ENCODE results near the gene TBC1D5. TPM values are rescaled to one million over a fixed set of nuclear protein-coding genes. Genes with fewer than 3 reads are reported as not detected.
"Not testable (repeated sequence)": the region's sequence is repeated elsewhere in the genome, so short reads cannot be mapped to it uniquely, and the experiment has no call there.

TBC1D5 gene
- total RNA-seq, 1 experiment from 2014 or later, result 181 TPM

DNA sequence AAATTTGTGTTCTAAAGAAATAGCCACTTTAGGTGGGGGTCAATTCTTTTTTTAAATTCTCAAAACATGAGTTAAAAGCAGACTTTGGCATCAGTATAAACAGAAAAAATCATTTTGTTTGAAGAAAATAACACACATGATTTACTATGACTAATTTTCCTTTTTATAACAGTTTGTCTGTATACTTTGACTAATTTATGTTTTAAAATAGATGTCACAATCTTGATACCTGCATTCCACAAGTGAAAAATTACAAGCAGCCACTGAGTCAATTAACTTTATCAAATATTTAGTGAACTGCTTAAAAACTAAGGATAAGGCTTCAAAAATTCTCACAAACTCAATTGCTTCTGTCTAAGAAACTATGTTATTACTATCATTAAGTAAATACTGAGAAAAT lies 235.0 kb downstream of the TBC1D5 start:
- H4K20me1 ChIP-seq (ENCODE audit: insufficient read depth, low read depth, low read length), result no peaks in the 10 kb centered on the region
- H3K27ac ChIP-seq (ENCODE audit: low read length), result no peak overlapping the region
- H2AFZ ChIP-seq (ENCODE audit: low read length), result no peak overlapping the region
- H3K9ac ChIP-seq (ENCODE audit: low read length), result no peak overlapping the region
- H3K36me3 ChIP-seq (ENCODE audit: insufficient read depth, low read length), result no peaks in the 10 kb centered on the region; the same call in 1 of the 2 replicates
- no peak for DNase-seq
- H3K27me3 ChIP-seq (ENCODE audit: low read length), result no peaks in the 10 kb centered on the region
- H3K79me2 ChIP-seq (ENCODE audit: low read length), result peaks cover 46% of the 10 kb centered on the region
- H3K4me2 ChIP-seq (ENCODE audit: low read depth, low read length, poor library complexity, severe bottlenecking), result no peak overlapping the region
- H3K9me2 ChIP-seq (replicated peaks; ENCODE audit: insufficient read depth, low read length), result no peaks in the 10 kb centered on the region
- no peaks in the 10 kb centered on the region for H3K9me3 ChIP-seq (ENCODE audit: low read length)
- H3K4me1 ChIP-seq (ENCODE audit: low read length), result peaks cover 31% of the 10 kb centered on the region
- H3K4me3 ChIP-seq (ENCODE audit: low read length), result no peak overlapping the region

DNA sequence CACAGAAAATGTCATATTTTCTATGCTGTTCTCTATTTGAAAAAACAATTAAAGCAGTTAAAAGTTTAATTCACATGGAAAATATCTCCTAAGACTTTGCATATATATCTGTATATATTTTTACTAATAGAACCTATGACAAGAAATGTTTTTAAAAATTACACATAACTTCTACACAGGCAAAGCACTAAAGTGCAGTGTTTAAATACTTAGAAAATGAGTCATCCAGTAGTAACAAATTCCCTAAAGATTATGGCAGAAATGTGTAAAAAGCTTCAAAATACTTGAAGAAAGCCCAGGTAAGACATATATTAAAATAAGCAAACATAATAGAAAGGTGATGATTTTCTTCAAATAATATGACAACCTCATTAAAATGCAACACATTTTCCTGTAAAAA lies 236.6 kb downstream of the TBC1D5 start:
- Histone ChIP-seq H3K4me3 (ENCODE audit: low read length) (no peak overlapping the region), H3K27me3 (ENCODE audit: low read length) (no peaks in the 10 kb centered on the region), H3K9me3 (ENCODE audit: low read length) (no peaks in the 10 kb centered on the region), H2AFZ (ENCODE audit: low read length) (no peak overlapping the region), H3K4me1 (ENCODE audit: low read length) (peaks cover 22% of the 10 kb centered on the region), H3K4me2 (ENCODE audit: low read depth, low read length, poor library complexity, severe bottlenecking) (no peak overlapping the region), H3K79me2 (ENCODE audit: low read length) (peaks cover 40% of the 10 kb centered on the region), H3K9ac (ENCODE audit: low read length) (no peak overlapping the region), H3K27ac (ENCODE audit: low read length) (no peak overlapping the region), H3K36me3 (ENCODE audit: insufficient read depth, low read length) (no peaks in the 10 kb centered on the region; the same call in 1 of the 2 replicates), H4K20me1 (ENCODE audit: insufficient read depth, low read depth, low read length) (no peaks in the 10 kb centered on the region), H3K9me2 (replicated peaks; ENCODE audit: insufficient read depth, low read length) (no peaks in the 10 kb centered on the region)
- DNase-seq, result no peak

GRCh38 chr3:17501745-17502144 lies 240.7 kb downstream of the TBC1D5 start:
- Histone ChIP-seq H3K9ac (ENCODE audit: low read length) (no peak overlapping the region), H3K4me1 (ENCODE audit: low read length) (peaks cover 14% of the 10 kb centered on the region), H4K20me1 (ENCODE audit: insufficient read depth, low read depth, low read length) (no peaks in the 10 kb centered on the region), H3K27ac (ENCODE audit: low read length) (no peak overlapping the region), H3K9me3 (ENCODE audit: low read length) (no peaks in the 10 kb centered on the region), H3K27me3 (ENCODE audit: low read length) (no peaks in the 10 kb centered on the region), H3K4me2 (ENCODE audit: low read depth, low read length, poor library complexity, severe bottlenecking) (no peak overlapping the region), H3K36me3 (ENCODE audit: insufficient read depth, low read length) (no peaks in the 10 kb centered on the region), H3K9me2 (replicated peaks; ENCODE audit: insufficient read depth, low read length) (no peaks in the 10 kb centered on the region), H3K79me2 (ENCODE audit: low read length) (peaks cover 56% of the 10 kb centered on the region), H3K4me3 (ENCODE audit: low read length) (no peak overlapping the region), H2AFZ (ENCODE audit: low read length) (no peak overlapping the region)
- DNase-seq, result no peak

- DNase-seq, result no peak
- Histone ChIP-seq H3K27ac (ENCODE audit: low read length) (no peak overlapping the region), H3K4me3 (ENCODE audit: low read length) (no peak overlapping the region), H2AFZ (ENCODE audit: low read length) (no peak overlapping the region), H3K9me2 (replicated peaks; ENCODE audit: insufficient read depth, low read length) (no peaks in the 10 kb centered on the region), H3K9me3 (ENCODE audit: low read length) (no peaks in the 10 kb centered on the region), H3K9ac (ENCODE audit: low read length) (no peak overlapping the region), H4K20me1 (ENCODE audit: insufficient read depth, low read depth, low read length) (no peaks in the 10 kb centered on the region), H3K36me3 (ENCODE audit: insufficient read depth, low read length) (no peaks in the 10 kb centered on the region), H3K27me3 (ENCODE audit: low read length) (no peaks in the 10 kb centered on the region), H3K79me2 (ENCODE audit: low read length) (peaks cover 54% of the 10 kb centered on the region), H3K4me1 (ENCODE audit: low read length) (peaks cover 14% of the 10 kb centered on the region), H3K4me2 (ENCODE audit: low read depth, low read length, poor library complexity, severe bottlenecking) (no peak overlapping the region)
These were observed 241.8 kb downstream of the TBC1D5 start for GRCh38 chr3:17500618-17501017.

DNA sequence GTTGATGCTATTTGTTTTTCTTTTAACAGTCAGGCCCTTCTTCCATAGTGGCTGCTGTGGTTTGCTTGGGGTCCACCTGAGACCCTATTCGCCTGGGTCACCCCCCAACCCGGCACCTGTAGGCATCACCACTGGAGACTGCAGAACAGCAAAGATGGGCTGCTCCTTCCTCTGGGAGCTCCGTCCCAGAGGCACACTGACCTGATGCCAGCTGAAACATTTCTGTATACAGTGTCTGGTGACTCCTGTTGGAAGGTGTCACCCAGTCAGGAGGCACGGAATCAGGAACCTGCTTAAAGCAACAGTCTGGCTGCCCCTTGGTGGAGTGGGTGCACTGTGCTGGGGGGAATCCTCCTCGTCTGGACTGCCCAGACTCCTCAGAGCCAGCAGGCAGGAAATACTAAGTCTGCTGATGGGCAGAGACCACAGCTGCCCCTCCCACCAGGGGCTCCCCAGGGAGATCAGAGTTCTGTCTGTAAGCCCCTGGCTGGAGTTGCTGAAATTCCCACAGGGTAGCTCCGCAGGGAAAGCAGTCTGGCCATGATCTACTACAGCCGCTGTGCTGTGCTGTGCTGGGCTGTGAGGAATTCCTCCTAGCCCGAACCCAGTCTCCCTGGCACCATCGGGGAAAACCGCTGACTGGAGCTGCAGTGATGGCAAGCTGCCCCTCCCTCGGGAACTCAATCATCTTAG lies 248.2 kb downstream of the TBC1D5 start:
- Histone ChIP-seq H3K27me3 (ENCODE audit: low read length) (no peaks in the 10 kb centered on the region), H3K27ac (ENCODE audit: low read length) (no peak overlapping the region), H3K4me3 (ENCODE audit: low read length) (no peak overlapping the region), H3K9me3 (ENCODE audit: low read length) (no peaks in the 10 kb centered on the region), H3K9me2 (replicated peaks; ENCODE audit: insufficient read depth, low read length) (no peaks in the 10 kb centered on the region), H3K4me2 (ENCODE audit: low read depth, low read length, poor library complexity, severe bottlenecking) (no peak overlapping the region), H3K4me1 (ENCODE audit: low read length) (peaks cover 23% of the 10 kb centered on the region), H3K9ac (ENCODE audit: low read length) (no peak overlapping the region), H3K36me3 (ENCODE audit: insufficient read depth, low read length) (no peaks in the 10 kb centered on the region), H2AFZ (ENCODE audit: low read length) (no peak overlapping the region), H4K20me1 (ENCODE audit: insufficient read depth, low read depth, low read length) (no peaks in the 10 kb centered on the region), H3K79me2 (ENCODE audit: low read length) (peaks cover 34% of the 10 kb centered on the region)
- DNase-seq, result no peak

DNA sequence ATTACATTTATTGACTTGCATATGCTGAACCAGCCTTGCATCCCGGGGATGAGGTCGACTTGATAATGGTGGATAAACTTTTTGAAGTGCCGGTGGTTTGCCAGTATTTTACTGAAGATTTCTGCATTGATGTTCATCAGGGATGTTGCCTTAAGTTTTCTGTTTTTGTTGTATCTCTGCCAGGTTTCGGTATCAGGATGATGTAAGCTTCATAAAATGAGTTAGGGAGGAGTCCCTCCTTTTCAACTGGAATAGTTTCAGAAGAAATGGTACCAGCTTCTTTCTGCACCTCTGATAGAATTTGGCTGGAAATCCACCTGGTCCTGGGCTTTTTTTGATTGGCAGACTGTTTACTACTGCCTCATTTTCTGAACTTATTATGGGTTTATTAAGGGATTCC lies 250.8 kb downstream of the TBC1D5 start:
- H3K9me3 ChIP-seq (ENCODE audit: low read length), result no peaks in the 10 kb centered on the region
- H4K20me1 ChIP-seq (ENCODE audit: insufficient read depth, low read depth, low read length), result no peaks in the 10 kb centered on the region
- no peak for DNase-seq
- 0 out of 2 replicates have a peak overlapping the region, but pooled peaks have one; percentile 17 for H3K27ac ChIP-seq (ENCODE audit: low read length)
- H2AFZ ChIP-seq (ENCODE audit: low read length), result no peak overlapping the region
- H3K4me2 ChIP-seq (ENCODE audit: low read depth, low read length, poor library complexity, severe bottlenecking), result no peak overlapping the region
- H3K79me2 ChIP-seq (ENCODE audit: low read length), result peaks cover 18% of the 10 kb centered on the region; the same call in 1 of the 2 replicates
- peaks cover 19% of the 10 kb centered on the region for H3K4me1 ChIP-seq (ENCODE audit: low read length)
- no peaks in the 10 kb centered on the region for H3K36me3 ChIP-seq (ENCODE audit: insufficient read depth, low read length)
- H3K4me3 ChIP-seq (ENCODE audit: low read length), result no peak overlapping the region
- no peaks in the 10 kb centered on the region for H3K9me2 ChIP-seq (replicated peaks; ENCODE audit: insufficient read depth, low read length)
- H3K27me3 ChIP-seq (ENCODE audit: low read length), result no peaks in the 10 kb centered on the region
- no peak overlapping the region for H3K9ac ChIP-seq (ENCODE audit: low read length)

DNA sequence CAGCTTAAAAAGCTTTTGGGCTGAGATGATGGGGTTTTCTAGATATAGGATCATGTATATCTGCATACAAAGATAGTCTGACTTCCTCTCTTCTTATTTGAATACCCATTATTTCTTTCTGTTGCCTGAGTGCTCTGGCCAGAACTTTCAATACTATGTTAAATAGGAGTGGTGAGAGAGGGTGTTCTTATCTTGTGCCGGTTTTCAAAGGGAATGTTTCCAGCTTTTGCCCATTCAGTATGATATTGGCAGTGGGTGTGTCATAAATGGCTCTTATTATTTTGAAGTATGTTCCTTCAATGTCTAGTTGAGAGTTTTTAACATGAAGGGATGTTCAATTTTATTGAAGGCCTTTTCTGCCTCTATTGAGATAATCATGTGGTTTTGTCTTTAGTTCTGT lies 251.2 kb downstream of the TBC1D5 start:
- Histone ChIP-seq H3K4me1 (ENCODE audit: low read length) (peaks cover 19% of the 10 kb centered on the region), H3K27ac (ENCODE audit: low read length) (0 out of 2 replicates have a peak overlapping the region, but pooled peaks have one; percentile 17), H3K79me2 (ENCODE audit: low read length) (peaks cover 18% of the 10 kb centered on the region; the same call in 1 of the 2 replicates)
- H3K9me2 ChIP-seq (replicated peaks; ENCODE audit: insufficient read depth, low read length); H3K9ac ChIP-seq (ENCODE audit: low read length); H2AFZ ChIP-seq (ENCODE audit: low read length); H4K20me1 ChIP-seq (ENCODE audit: insufficient read depth, low read depth, low read length); H3K9me3 ChIP-seq (ENCODE audit: low read length); H3K27me3 ChIP-seq (ENCODE audit: low read length); DNase-seq; H3K36me3 ChIP-seq (ENCODE audit: insufficient read depth, low read length); H3K4me3 ChIP-seq (ENCODE audit: low read length); H3K4me2 ChIP-seq (ENCODE audit: low read depth, low read length, poor library complexity, severe bottlenecking): not testable (repeated sequence)

- no peak overlapping the region for H3K4me2 ChIP-seq (ENCODE audit: low read depth, low read length, poor library complexity, severe bottlenecking)
- no peaks in the 10 kb centered on the region for H4K20me1 ChIP-seq (ENCODE audit: insufficient read depth, low read depth, low read length)
- no peak overlapping the region for H3K27ac ChIP-seq (ENCODE audit: low read length)
- no peak overlapping the region for H2AFZ ChIP-seq (ENCODE audit: low read length)
- H3K9me2 ChIP-seq (replicated peaks; ENCODE audit: insufficient read depth, low read length), result no peaks in the 10 kb centered on the region
- H3K36me3 ChIP-seq (ENCODE audit: insufficient read depth, low read length), result no peaks in the 10 kb centered on the region
- H3K27me3 ChIP-seq (ENCODE audit: low read length), result no peaks in the 10 kb centered on the region
- peaks cover 19% of the 10 kb centered on the region for H3K4me1 ChIP-seq (ENCODE audit: low read length)
- 0 out of 2 replicates have a peak, but pooled peaks cover 7% of the 10 kb centered on the region for H3K79me2 ChIP-seq (ENCODE audit: low read length)
- DNase-seq, result no peak
- H3K9me3 ChIP-seq (ENCODE audit: low read length), result no peaks in the 10 kb centered on the region
- H3K9ac ChIP-seq (ENCODE audit: low read length), result no peak overlapping the region
- H3K4me3 ChIP-seq (ENCODE audit: low read length), result no peak overlapping the region
These were observed 253.3 kb downstream of the TBC1D5 start for GRCh38 chr3:17489139-17489538.
